Cortex of kidney (tissue), 1 donor: ENCODE measurements around the gene LDLRAD3.

Experiments used
- DNase-seq: peaks from one replicate; lab custom pipeline; 2025; lab: John Stamatoyannopoulos, UW

LDLRAD3 gene

DNA sequence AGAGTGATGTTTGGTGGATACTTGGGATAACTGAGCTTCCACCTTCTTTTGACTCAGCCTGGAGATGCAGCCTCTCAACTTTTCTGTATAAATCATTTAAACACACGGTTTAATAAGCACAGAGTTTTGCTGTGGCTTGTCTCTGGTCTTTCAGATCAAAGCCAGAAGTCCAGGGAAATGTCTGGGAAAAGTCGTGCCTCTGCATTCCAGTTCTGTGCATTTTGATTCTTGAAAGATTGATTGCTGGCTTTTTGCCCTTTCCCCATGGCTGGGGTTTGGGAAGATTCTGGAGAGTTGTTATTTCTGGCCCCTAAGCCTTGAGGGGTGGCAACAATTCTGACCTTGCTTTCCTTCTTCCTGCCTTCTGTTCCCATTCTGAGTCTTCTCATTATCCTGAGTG, 191.2 kb downstream of the LDLRAD3 start:
- DNase-seq, result no peak

GRCh38 chr11:36139767-36140166, 195.9 kb downstream of the LDLRAD3 start:
- DNase-seq, result no peak

DNA sequence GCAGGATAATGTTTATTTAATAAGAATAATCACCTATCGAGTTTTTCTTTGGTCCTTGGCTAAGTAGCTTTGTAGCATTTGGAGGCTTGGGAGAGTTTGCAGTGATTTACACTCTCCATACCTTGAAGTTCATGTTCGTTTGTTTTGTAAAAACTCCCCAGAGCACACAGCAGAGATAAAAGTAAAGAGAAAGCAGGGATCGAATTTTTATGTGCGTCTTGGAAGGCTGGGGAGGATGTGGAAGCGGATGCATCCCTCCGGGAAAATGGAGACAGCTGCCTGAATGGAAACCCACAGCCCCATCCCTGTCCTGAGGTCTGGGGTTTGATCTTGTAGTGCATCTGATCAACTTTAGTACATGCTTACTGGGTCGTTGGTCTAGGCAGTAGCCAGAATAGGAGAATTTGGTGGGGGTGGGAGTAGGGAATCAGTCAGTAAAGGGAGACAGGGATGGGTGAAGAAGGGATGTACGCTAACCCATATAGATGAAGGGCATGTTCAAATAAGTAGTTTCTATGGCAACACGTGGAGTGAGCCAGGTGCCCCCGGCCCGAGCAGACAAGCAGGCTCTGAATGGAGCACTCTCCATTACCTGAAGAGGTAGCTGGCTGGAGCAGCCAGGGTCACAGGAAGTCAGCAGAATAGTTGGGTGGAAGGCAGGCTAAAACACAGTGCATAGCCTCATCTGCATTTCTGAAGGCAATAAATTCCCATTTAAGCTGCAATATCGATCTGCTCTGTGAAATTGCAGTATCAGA, 197.5 kb downstream of the LDLRAD3 start:
- no peak for DNase-seq

DNA sequence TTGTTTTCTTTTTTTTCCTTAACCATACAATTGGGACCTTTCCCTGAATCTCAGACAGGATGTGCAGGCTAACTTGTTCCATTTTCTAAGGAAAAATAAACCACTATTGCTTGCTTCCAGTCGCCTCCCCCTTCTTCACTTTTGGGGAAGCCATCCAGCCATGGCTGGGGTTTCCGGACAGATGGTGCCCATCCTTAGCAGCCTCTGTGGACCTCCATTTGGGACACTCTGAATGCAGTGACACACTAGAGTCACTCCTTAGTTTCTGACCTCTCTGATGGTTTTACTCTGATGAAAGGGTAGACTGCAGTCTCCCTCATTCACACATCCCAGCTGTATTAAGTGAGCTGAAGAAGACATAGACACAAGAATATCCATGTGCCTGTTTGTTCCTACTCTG, 198.1 kb downstream of the LDLRAD3 start:
- no peak for DNase-seq

DNA sequence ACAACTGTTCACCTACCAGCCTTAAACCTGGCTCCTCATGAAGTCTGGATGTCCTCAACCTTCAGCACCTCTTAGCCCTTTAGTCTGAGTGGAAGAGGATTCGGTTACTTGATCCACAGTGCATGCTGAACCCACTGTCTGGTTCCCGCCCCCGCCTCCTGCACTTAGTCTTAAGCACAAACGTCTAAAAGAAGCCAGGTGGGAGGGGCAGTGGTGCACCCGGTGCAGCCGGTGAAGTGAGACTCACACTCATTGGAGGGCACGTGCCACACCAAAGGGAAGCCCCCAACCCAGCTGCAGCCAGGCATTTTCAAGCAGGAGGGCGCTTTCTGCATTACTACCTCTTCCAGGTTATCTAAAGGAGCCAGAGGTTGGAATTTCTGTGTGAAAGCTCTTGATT, 198.6 kb downstream of the LDLRAD3 start:
- no peak for DNase-seq

DNA sequence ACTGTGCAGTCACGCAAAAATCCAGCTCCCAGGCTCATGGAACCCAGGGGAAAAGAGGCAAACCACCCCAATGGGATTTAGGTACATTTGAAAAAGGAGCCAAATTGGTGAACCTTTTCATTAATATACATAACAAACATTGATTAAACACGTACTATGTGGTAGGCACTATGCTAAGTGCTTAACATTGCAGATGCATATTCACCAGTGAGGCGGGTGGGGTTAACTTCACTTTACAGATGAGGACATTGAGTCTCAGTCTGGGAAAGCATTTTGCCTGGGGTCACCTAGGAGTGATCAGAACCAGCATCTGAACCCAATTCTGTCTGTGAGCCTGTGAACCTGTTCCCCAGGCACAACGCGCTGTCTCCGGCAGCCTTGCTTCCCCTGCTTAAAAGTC, 199.0 kb downstream of the LDLRAD3 start:
- DNase-seq, result no peak

- no peak for DNase-seq
Observed at GRCh38 chr11:36146437-36146836, 202.6 kb downstream of the LDLRAD3 start.

DNA sequence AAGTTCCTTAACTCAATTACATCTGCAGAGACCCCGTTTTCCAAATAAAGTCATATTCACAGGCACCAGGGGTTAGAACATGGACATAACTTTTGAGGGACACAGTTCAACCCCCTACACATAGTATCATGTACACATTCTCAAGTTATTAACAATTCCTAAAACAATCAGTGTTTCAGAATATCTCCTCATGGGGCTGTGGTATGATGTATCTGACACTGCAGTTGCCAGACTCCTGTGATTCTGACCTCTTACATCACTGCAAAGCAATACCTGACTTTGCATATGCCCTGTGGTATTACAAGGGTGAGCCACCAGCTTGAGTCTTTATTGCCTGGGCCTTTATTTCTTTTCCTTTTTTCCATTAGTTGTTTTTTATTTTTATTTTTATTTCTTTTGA, 203.6 kb downstream of the LDLRAD3 start:
- DNase-seq, result no peak

DNA sequence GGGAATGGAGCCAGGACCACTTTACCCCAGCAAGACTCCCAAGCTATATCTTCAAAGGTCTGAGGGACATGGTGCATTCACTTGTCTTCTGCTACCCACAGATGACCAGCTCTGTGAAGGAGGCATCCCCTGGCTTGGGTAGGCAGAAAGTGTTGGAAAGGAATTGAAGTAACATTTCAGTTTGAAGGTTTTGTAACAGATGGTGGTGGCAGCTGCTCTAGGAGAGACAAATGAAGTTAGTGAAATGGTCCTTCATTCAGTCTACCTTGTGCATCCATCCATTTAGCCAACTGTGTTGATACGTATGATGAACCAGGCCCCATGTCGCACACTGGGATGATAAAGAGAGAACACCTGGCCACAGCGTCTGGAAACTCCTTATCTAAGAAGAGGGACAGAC, 204.8 kb downstream of the LDLRAD3 start:
- no peak for DNase-seq

GRCh38 chr11:36149538-36150242, 205.8 kb downstream of the LDLRAD3 start:
- DNase-seq, result no peak

DNA sequence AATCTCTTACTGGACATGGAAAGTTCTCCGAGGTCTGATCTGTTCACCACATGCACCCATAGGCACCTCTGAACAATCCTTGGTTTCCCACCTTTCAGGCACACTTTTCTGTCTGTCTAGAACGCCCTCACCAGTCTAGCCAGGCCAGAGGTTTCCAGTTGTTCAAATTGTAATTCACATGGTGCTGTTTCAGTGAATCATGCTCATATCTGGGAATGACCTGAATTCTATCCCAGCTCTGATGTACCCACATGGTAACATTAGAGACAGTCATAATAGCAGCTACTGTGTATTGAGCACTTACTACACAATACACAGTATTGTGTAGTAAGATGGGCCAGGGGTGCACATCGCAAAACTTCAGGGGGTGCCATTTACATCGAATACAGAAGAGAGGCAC, 207.1 kb downstream of the LDLRAD3 start:
- no peak for DNase-seq

GRCh38 chr11:36151933-36152580, 208.2 kb downstream of the LDLRAD3 start:
- DNase-seq, result no peak

DNA sequence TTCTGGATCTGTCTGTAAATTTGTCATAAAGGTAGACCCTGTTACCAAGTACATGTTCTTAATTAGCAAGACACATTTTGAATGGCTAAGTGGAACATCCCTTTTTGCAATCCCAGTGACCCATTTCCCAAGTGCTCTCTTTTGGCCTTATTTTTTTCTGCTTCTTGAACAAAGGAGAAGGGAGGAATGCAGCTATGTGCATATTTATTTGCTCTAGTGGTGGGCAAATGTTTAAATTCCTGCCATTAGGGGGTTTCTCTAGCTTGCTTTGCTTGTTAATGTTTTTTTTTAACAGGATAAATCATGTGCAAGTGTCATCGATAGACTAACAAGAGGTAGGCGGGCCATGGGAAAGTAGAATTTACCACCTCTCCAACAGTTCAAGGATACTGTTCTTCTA, 209.7 kb downstream of the LDLRAD3 start:
- DNase-seq, result no peak

DNA sequence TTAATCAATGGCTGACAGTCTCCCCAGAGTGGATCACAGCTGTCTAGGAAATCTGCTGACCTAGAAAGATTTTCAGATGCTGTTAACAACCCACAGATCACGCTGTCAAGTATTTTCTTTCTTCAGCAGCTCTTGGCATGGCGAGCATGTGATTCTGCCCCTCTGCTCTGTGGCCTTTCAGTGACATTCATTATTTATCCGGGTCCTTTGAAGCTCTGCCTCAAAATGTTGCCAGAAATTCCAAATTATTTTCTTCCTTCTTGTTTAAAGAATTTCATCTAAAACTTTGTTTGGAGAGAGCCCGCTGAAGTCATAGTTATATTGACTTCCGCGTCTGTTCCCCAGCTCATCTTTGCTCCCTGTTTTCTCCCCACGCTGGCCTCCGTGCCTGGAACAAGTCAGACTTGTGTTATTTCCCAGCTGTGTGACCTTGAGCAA, 211.3 kb downstream of the LDLRAD3 start:
- no peak for DNase-seq

- DNase-seq, result no peak
Observed at GRCh38 chr11:36155770-36156160, 211.9 kb downstream of the LDLRAD3 start.

DNA sequence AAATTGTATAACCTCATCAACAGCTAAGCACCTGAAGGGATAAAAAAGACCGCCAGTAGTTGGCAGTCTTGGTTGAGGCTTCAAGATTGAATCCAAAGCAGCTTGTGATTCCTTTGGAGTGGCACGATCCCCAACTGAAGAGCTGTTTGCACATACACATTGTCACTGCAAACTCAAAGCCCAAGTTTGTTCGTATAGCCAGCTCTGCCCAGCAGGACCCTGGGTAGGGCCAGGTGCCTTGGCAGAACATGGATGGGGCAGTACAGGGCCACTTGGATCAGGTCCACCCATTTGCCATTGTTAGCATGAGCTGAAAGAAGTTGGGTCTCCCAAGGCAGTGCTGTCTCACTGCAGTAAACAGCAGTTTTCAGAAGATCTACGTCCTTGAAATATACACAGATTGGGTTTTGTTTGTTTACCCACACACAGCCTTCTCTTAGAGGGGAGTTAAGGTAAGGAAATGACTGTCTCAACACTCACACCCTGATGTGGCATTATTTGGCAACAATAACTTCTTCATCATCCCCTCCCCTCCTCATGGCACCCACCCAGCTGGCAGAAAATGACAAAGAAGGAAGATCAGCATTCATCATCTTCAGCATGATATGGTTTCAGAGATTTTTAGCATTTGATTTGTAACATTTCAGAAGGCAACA, 212.4 kb downstream of the LDLRAD3 start:
- DNase-seq, result no peak

DNA sequence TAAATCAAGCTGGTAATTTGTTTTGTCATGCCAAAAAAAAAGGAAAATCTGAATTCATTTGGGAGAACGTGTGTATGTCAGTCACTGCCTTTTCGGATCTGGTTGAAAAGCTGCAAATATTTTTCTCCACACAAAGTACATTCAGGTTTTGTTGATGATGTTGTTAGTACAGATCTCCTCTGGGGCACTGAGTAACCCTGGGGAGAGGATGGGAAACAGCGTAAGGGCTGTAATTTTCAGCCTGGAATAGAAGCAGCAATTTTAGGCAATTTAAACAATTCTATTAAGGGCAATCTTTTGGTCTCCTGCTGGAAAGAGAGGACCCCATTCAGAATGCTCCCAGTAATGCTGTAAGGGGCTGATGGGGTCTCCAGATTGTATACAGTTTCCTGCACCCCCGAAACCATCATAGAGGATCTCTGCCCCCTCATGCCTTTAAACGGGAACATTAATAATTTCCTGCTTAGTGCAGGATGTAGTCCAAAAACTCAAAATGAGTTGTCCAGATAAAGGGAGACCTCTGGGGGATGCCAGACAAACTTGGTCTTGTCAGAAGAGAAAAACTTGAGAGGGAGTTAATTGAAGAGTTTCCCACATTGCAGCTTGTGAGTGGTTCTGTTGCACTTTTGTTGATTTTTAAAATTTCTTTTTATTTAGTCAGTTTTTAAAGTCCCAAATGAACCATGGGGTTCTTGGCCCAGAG, 213.1 kb downstream of the LDLRAD3 start:
- DNase-seq, result no peak

DNA sequence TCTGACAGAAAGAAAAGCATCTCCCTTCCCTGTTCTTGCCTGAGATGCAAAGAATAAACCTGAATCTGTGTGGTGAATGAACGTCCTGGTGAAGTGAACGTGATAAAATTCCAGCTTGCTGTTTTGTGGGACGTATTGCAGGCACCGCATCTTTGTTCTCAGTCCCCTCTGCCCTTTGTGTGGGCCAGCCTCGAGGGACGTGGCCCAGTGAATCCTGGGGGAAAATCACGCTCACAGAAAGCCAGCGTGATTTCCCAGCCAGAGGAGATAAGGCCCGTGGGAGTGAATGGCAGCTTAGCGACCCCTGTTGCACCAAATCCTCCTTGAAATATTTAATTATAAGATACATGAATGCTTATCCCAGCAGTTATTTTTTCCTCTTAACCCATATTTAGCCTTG, 216.2 kb downstream of the LDLRAD3 start:
- no peak for DNase-seq

- DNase-seq, result no peak
Observed at GRCh38 chr11:36161572-36161971, 217.7 kb downstream of the LDLRAD3 start.

- DNase-seq, result no peak
Observed at GRCh38 chr11:36162006-36162882, 218.4 kb downstream of the LDLRAD3 start.

DNA sequence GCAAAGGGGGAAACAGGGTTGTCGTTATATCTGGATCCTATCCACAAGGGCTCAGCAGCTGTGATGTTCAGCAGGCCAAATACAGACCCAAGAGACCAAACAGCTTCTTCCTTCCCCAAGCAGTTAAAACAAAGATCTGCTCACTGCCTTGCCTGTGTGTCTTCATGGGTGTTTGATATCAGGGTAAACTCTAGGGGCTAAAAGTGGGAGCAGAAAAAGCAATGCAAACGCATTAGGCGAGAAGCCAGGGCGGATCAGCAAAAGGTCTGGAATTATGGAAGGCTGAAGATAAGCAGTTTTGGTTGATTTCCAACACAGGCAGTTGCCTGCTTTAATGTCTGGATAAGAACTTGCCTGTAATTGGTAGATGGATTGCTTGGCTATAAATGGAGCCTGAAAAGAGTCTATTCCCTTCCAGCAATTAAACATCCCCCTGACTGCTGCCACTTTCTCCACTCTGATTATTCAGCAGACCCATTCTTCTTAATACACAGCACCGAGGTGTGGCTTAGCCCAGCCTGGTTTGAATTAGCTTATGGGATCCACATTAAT, 219.1 kb downstream of the LDLRAD3 start:
- no peak for DNase-seq
